H1 (cell line): ENCODE measurements around the gene HTRA2. TPM values are rescaled to one million over a fixed set of nuclear protein-coding genes. Genes with fewer than 3 reads are reported as not detected.

Experiments
- CTCF ChIA-PET: fragments of 300-600 bp; sonication (Branson Sonifier 250); formaldehyde crosslinking; loops from one replicate; lab custom pipeline; 2021; ENCODE audit not compliant: partially characterized antibody; lab: Charles Lee
- POLR2A ChIA-PET: fragments of 300-600 bp; sonication (Branson Sonifier 250); formaldehyde crosslinking; loops from one replicate; lab custom pipeline; 2021; ENCODE audit warnings: inconsistent platforms; ENCODE audit not compliant: partially characterized antibody; lab: Charles Lee
- DNase-seq, 2 experiments: peaks; one replicate each; pipeline versions ENCODE4 v3.0.0 to v3.0.0-alpha.2; 2010 to 2022; ENCODE audit warnings: low spot score in 2 of 2, low read depth in 1 of 2, mixed read lengths in 1 of 2
- FAIRE-seq: peaks from 2 replicates; lab custom pipeline; 2011; peaks lifted over from hg19 to GRCh38; lab: Jason Lieb, UNC
- H2AFZ ChIP-seq: 2 replicates; pipeline ENCODE4 v1.8.1; 2012; ENCODE audit warnings: low read length, inconsistent platforms
- H2AK5ac ChIP-seq: 2 replicates; pipeline ENCODE4 v1.6.1; 2013; ENCODE audit warnings: low read depth, low read length
- H2BK120ac ChIP-seq: replicated peaks from 2 replicates; pipeline ENCODE3; 2013; ENCODE audit warnings: low read depth, low read length, inconsistent platforms
- H2BK12ac ChIP-seq: 2 replicates; pipeline ENCODE4 v1.6.1; 2013; ENCODE audit warnings: low read depth, low read length
- H2BK15ac ChIP-seq: 2 replicates; pipeline ENCODE4 v1.6.1; 2013; ENCODE audit warnings: low read length
- H2BK20ac ChIP-seq: 2 replicates; pipeline ENCODE4 v1.6.1; 2013; ENCODE audit warnings: low read length
- H2BK5ac ChIP-seq: 2 replicates; pipeline ENCODE4 v1.6.1; 2013; ENCODE audit warnings: low read depth, low read length
- H3K14ac ChIP-seq: 2 replicates; pipeline ENCODE4 v1.6.1; 2013; ENCODE audit warnings: inconsistent platforms; ENCODE audit not compliant: insufficient read length
- H3K18ac ChIP-seq: 2 replicates; pipeline ENCODE4 v1.6.1; 2013; ENCODE audit warnings: low read length; ENCODE audit errors: extremely low read depth
- H3K23ac ChIP-seq: 2 replicates; pipeline ENCODE4 v1.6.1; 2013; ENCODE audit warnings: inconsistent platforms; ENCODE audit not compliant: insufficient read length
- H3K23me2 ChIP-seq: 2 replicates; pipeline ENCODE4 v1.6.1; 2013; ENCODE audit warnings: low read depth, low read length
- H3K27ac ChIP-seq: 2 replicates; pipeline ENCODE4 v1.6.1; 2011; ENCODE audit warnings: low read depth, low read length, inconsistent platforms
- H3K27me3 ChIP-seq, 4 experiments: replicated peaks in 1 of 4; 1 replicate in 1 of 4; 2 replicates in 3 of 4; pipeline versions ENCODE4 v1.6.1 to v1.8.1; 2011 to 2013; ENCODE audit warnings: low read length in 3 of 4, mild to moderate bottlenecking in 3 of 4, inconsistent platforms in 2 of 4, mixed read lengths in 2 of 4, moderate library complexity in 1 of 4; ENCODE audit not compliant: control insufficient read depth in 3 of 4, insufficient read depth in 3 of 4; ENCODE audit errors: extremely low read depth in 1 of 4
- H3K36me3 ChIP-seq, 4 experiments: 2 replicates each; pipeline versions ENCODE4 v1.6.1 to v1.8.1; 2011 to 2013; ENCODE audit warnings: mild to moderate bottlenecking in 4 of 4, low read length in 3 of 4, moderate library complexity in 2 of 4, control low read depth in 1 of 4, inconsistent platforms in 1 of 4; ENCODE audit not compliant: insufficient read depth in 4 of 4, control insufficient read depth in 2 of 4
- H3K4ac ChIP-seq: replicated peaks from 2 replicates; pipeline ENCODE3; 2013; ENCODE audit warnings: low read length, low read depth, mixed read lengths, inconsistent platforms; ENCODE audit not compliant: insufficient read length
- H3K4me1 ChIP-seq, 4 experiments: replicated peaks in 1 of 4; 1 replicate in 1 of 4; 2 replicates in 3 of 4; pipeline versions ENCODE4 v1.6.1 to v1.8.1; 2011 to 2013; ENCODE audit warnings: low read length in 3 of 4, inconsistent platforms in 2 of 4, mixed read lengths in 1 of 4; ENCODE audit not compliant: insufficient read depth in 4 of 4, control insufficient read depth in 3 of 4
- H3K4me2 ChIP-seq, 2 experiments: 2 replicates each; pipeline versions ENCODE4 v1.6.1 to v1.8.1; 2011 to 2013; ENCODE audit warnings: low read depth in 2 of 2, low read length in 2 of 2, control low read depth in 1 of 2, inconsistent platforms in 1 of 2, mild to moderate bottlenecking in 1 of 2; ENCODE audit not compliant: insufficient read depth in 1 of 2
- H3K4me3 ChIP-seq, 4 experiments: fragments of 200-600, 300-600 bp in 1 of 4; sonication (generic), shearing (Covaris generic), sonication (Bioruptor Twin) in 1 of 4; 2 replicates each; pipeline versions ENCODE4 v1.5.1 to v1.8.1; 2011 to 2016; ENCODE audit warnings: low read length in 4 of 4, low read depth in 3 of 4, control low read depth in 2 of 4, inconsistent platforms in 2 of 4, mild to moderate bottlenecking in 2 of 4, mixed read lengths in 1 of 4, moderate library complexity in 1 of 4; ENCODE audit not compliant: insufficient read depth in 2 of 4; ENCODE audit errors: extremely low read depth in 1 of 4
- H3K56ac ChIP-seq: replicated peaks from 2 replicates; pipeline ENCODE3; 2013; ENCODE audit warnings: low read depth, mild to moderate bottlenecking, mixed read lengths, low read length, inconsistent platforms; ENCODE audit not compliant: insufficient read length
- H3K79me1 ChIP-seq: 2 replicates; pipeline ENCODE4 v1.6.1; 2013; ENCODE audit warnings: low read depth, low read length, control low read depth
- H3K79me2 ChIP-seq, 2 experiments: 2 replicates each; pipeline versions ENCODE4 v1.6.1 to v1.8.1; 2012 to 2013; ENCODE audit warnings: low read length in 2 of 2, mild to moderate bottlenecking in 2 of 2, inconsistent platforms in 1 of 2; ENCODE audit not compliant: insufficient read depth in 2 of 2, control insufficient read depth in 1 of 2
- H3K9ac ChIP-seq, 4 experiments: replicated peaks in 1 of 4; 1 replicate in 1 of 4; 2 replicates in 3 of 4; pipeline versions ENCODE4 v1.6.1 to v1.8.1; 2011 to 2013; ENCODE audit warnings: low read depth in 3 of 4, low read length in 3 of 4, control low read depth in 2 of 4, mild to moderate bottlenecking in 2 of 4, moderate library complexity in 2 of 4, inconsistent platforms in 1 of 4; ENCODE audit errors: extremely low read depth in 1 of 4
- H3K9me3 ChIP-seq, 2 experiments: 2 replicates each; pipeline versions ENCODE4 v1.6.1 to v1.8.1; 2012 to 2013; ENCODE audit warnings: mild to moderate bottlenecking in 2 of 2, moderate library complexity in 2 of 2, control low read depth in 1 of 2, inconsistent platforms in 1 of 2, low read depth in 1 of 2, low read length in 1 of 2, mixed read lengths in 1 of 2; ENCODE audit not compliant: insufficient read depth in 2 of 2
- H4K20me1 ChIP-seq, 2 experiments: replicated peaks in 1 of 2; 2 replicates each; pipeline versions ENCODE3 to v1.8.1; 2011 to 2013; ENCODE audit warnings: inconsistent platforms in 2 of 2, low read length in 2 of 2, mild to moderate bottlenecking in 1 of 2; ENCODE audit not compliant: insufficient read depth in 2 of 2, control insufficient read depth in 1 of 2
- H4K5ac ChIP-seq: 2 replicates; pipeline ENCODE4 v1.6.1; 2013; ENCODE audit warnings: low read length, low read depth, mixed read lengths, inconsistent platforms; ENCODE audit not compliant: insufficient read length
- H4K8ac ChIP-seq: 2 replicates; pipeline ENCODE4 v1.8.0; 2013; ENCODE audit warnings: mild to moderate bottlenecking, moderate library complexity, low read length, inconsistent platforms; ENCODE audit not compliant: insufficient read depth; ENCODE audit errors: extremely low read depth
- H4K91ac ChIP-seq: replicated peaks from 2 replicates; pipeline ENCODE3; 2013; ENCODE audit warnings: low read length, mixed read lengths, inconsistent platforms; ENCODE audit not compliant: insufficient read length
- E2F6 ChIP-seq: IDR thresholded peaks from 2 replicates; pipeline ENCODE4 v1.6.1; 2012; ENCODE audit warnings: inconsistent platforms
- GABPA ChIP-seq: IDR thresholded peaks from 2 replicates; pipeline ENCODE4 v1.6.1; 2011; ENCODE audit warnings: mild to moderate bottlenecking, low read length, moderate library complexity, borderline replicate concordance; ENCODE audit not compliant: insufficient read depth
- HDAC2 ChIP-seq, 2 experiments: fragments of 300-600 bp in 1 of 2; sonication (generic) in 1 of 2; IDR thresholded peaks; 2 replicates each; pipeline ENCODE4 v1.6.1; 2011 to 2012; ENCODE audit warnings: low read depth in 2 of 2, low read length in 2 of 2, mild to moderate bottlenecking in 2 of 2, moderate library complexity in 2 of 2, borderline replicate concordance in 1 of 2, inconsistent platforms in 1 of 2
- MAX ChIP-seq: IDR thresholded peaks from 2 replicates; pipeline ENCODE4 v1.6.1; 2012; ENCODE audit warnings: inconsistent platforms
- SAP30 ChIP-seq: fragments of 300-600 bp; sonication (generic); IDR thresholded peaks from 2 replicates; pipeline ENCODE4 v1.7.1; 2012; ENCODE audit warnings: low read length, moderate library complexity, mild to moderate bottlenecking, inconsistent platforms; ENCODE audit not compliant: insufficient read depth, insufficient replicate concordance
- WGBS, 2 experiments: shearing (Covaris generic) in 1 of 2; methylation state at CpG; one replicate each; pipeline versions ENCODE4 v1.1.6 to v1.1.7; 2013 to 2015; ENCODE audit warnings: low lambda C conversion rate in 2 of 2, mixed read lengths in 2 of 2, inconsistent platforms in 1 of 2, low coverage in 1 of 2, missing lambda C conversion rate in 1 of 2; ENCODE audit not compliant: insufficient replicate concordance in 2 of 2, insufficient coverage in 1 of 2, insufficient read length in 1 of 2; ENCODE audit errors: extremely low coverage in 1 of 2, missing lambda C conversion rate in 1 of 2; 5-methylcytosine and 5-hydroxymethylcytosine counted together
- polyA plus RNA-seq, 7 experiments: library from polyadenylated mRNA; depleted of rRNA in 3 of 7; stranded (reverse) in 5 of 7; unstranded in 2 of 7; fragments of >200 nt in 5 of 7; fragments of 200-250 nt in 2 of 7; gene quantifications; 1 replicate in 5 of 7; 2 replicates in 1 of 7; 4 replicates in 1 of 7; pipeline versions ENCODE4 v1.2.1 to v1.2.3, GENCODE V29; 2011 to 2013; ENCODE audit warnings: missing spikeins in 2 of 7, mixed read lengths in 2 of 7
- total RNA-seq: library from RNA; stranded (reverse); fragmentation: NEBNext Ultra II Directional; extraction: Animal tissue kit (Norgen Biotek cat#: 25700); gene quantifications from 2 replicates; pipeline ENCODE4 v1.2.1, GENCODE V29; 2021

The HTRA2 gene
- total and polyA plus RNA-seq, 2 of the 8 experiments (the other 6 are each of a cell fraction or from before 2014, with no cell fraction given): 21.6 to 37.6 TPM

- no peak overlapping the region for H4K5ac ChIP-seq
- H3K23me2 ChIP-seq: peaks cover 16% of the 10 kb centered on the region
- H4K91ac ChIP-seq: no peak overlapping the region
- peak overlapping the region in 2 of 4 experiments; percentile 28 to 62; a peak in 5 of 8 replicates for H3K4me3 ChIP-seq
- H2AFZ ChIP-seq: no peak overlapping the region
- H2BK120ac ChIP-seq: no peak overlapping the region
- peaks cover 2 to 4% of the 10 kb centered on the region in 2 experiments for H4K20me1 ChIP-seq
- no peak overlapping the region for H2BK20ac ChIP-seq
- H3K18ac ChIP-seq: peak overlapping the region; percentile 60; the same call in 1 of the 2 replicates
- peak overlapping the region; percentile 60; the same call in 1 of the 2 replicates for H4K8ac ChIP-seq
- 0 out of 2 replicates have a peak overlapping the region, but pooled peaks have one; percentile 39 for H2AK5ac ChIP-seq
- H2BK15ac ChIP-seq: no peak overlapping the region
- 12% methylated on average over 12 of the region's 36 CpGs; no CpG with 5 or more reads in 1 of the 2 experiments for WGBS, 2 experiments
- H3K79me2 ChIP-seq: no peaks in the 10 kb centered on the region
- peaks cover 0 to 19% (median 0%) of the 10 kb centered on the region in 4 experiments; a peak in 1 of 8 replicates for H3K36me3 ChIP-seq
- H3K4me1 ChIP-seq: peaks cover 2 to 24% (median 10%) of the 10 kb centered on the region in 4 experiments
- H3K27ac ChIP-seq: no peak overlapping the region
- H3K14ac ChIP-seq: no peak overlapping the region
- FAIRE-seq: no peak
- H3K23ac ChIP-seq: no peak overlapping the region
- H3K79me1 ChIP-seq: no peaks in the 10 kb centered on the region
- DNase-seq: peak in 1 of 2 experiments; percentile 55
- POLR2A ChIA-PET: interaction anchor here (0.8 to 6.7 kb wide), 7 partner anchors 10 to 55 kb away, joined by 3 to 63 read pairs (median 6); partner anchors contain the start of genes AUP1, DQX1, HTRA2 and LBX2
- H3K9ac ChIP-seq: no peak overlapping the region
- H3K27me3 ChIP-seq: peaks cover 78 to 97% (median 92%) of the 10 kb centered on the region in 4 experiments
- H3K4me2 ChIP-seq: peak overlapping the region; percentile 63 to 88
- TF ChIP-seq MAX (peak; percentile 19; the same call in 1 of the 2 replicates), E2F6 (no peak), SAP30 (no peak), GABPA (no peak), HDAC2 (IDR thresholded peaks at IDR 0.05; ENCODE audit: borderline replicate concordance in 1 of 2, low read depth in 2 of 2, low read length in 2 of 2) (no peak)
- TF ChIP-seq, all 59 proteins: peak for 1
- Histone ChIP-seq H3K4ac (no peak overlapping the region), H2BK12ac (peak overlapping the region; percentile 68; the same call in 1 of the 2 replicates), H3K9me3 (peaks cover 7 to 12% of the 10 kb centered on the region in 2 experiments), H3K56ac (no peak overlapping the region), H2BK5ac (no peak overlapping the region)
- CTCF ChIA-PET: interaction anchor here (0.6 to 4.2 kb wide), 8 partner anchors 9 to 929 kb away, joined by 3 to 20 read pairs (median 4); partner anchors contain the start of genes AUP1 and HTRA2
Measured at GRCh38 chr2:74512744-74513604, 16.8 kb upstream of the HTRA2 start.
